HCT116 (cell line): ENCODE measurements around the gene LAMC3. TPM values are rescaled to one million over a fixed set of nuclear protein-coding genes. Genes with fewer than 3 reads are reported as not detected.

ENCODE experiments used
- ATAC-seq: fragments of 200-7000 bp; cut with Tn5 transposase; 2 replicates; pipeline ENCODE4 v1.9.1; 2020; ENCODE audit warnings: mild to moderate bottlenecking, moderate library complexity
- BruUV-seq: library from RNA; stranded (reverse); fragments of 400-500 nt; replicated peaks from 2 replicates; lab custom pipeline; 2021; lab: Mats Ljungman, UMichigan
- CTCF ChIA-PET: fragments of 300-600 bp; sonication (Branson Sonifier 250); formaldehyde crosslinking; loops from one replicate; lab custom pipeline; 2021; ENCODE audit warnings: antibody characterized with exemption; lab: Charles Lee
- POLR2A ChIA-PET: fragments of 300-600, 350-600 bp; sonication (Branson Sonifier 250); formaldehyde crosslinking; loops from one replicate; lab custom pipeline; 2021; ENCODE audit warnings: antibody characterized with exemption; lab: Charles Lee
- RAD21 ChIA-PET, 2 experiments: fragments of 300-600 bp; sonication (Branson Sonifier 250); formaldehyde crosslinking; loops; one replicate each; lab custom pipeline; 2023; ENCODE audit warnings: low total read pairs in 2 of 2; ENCODE audit not compliant: uncharacterized antibody in 2 of 2, unreplicated experiment in 2 of 2, low non-redundant PET in 1 of 2; lab: Charles Lee
- DNase-seq: peaks from one replicate; pipeline ENCODE4 v3.0.0-alpha.2; 2010; ENCODE audit warnings: low read depth, low spot score
- H2AFZ ChIP-seq: fragments of 200-600 bp; shearing (Covaris generic), sonication (generic); 2 replicates; pipeline ENCODE4 v1.6.1; 2017; ENCODE audit warnings: low read depth, mixed run types, mixed read lengths, antibody characterized with exemption, low read length; ENCODE audit not compliant: poor library complexity, severe bottlenecking
- H3K27ac ChIP-seq: 2 replicates; pipeline ENCODE4 v1.5.1; 2012; ENCODE audit warnings: low read depth, low read length
- H3K27me3 ChIP-seq: fragments of 200-600 bp; sonication (generic); 2 replicates; pipeline ENCODE4 v1.6.1; 2016; ENCODE audit warnings: mixed run types, low read length, mixed read lengths; ENCODE audit not compliant: insufficient read depth
- H3K36me3 ChIP-seq, 2 experiments: fragments of 200-500 bp in 1 of 2; fragments of 200-600 bp in 1 of 2; sonication (Bioruptor generic) in 1 of 2; sonication (generic) in 1 of 2; 2 replicates each; pipeline versions ENCODE4 v1.5.1 to v1.6.1; 2014 to 2016; ENCODE audit warnings: low read length in 2 of 2, inconsistent platforms in 1 of 2, mixed read lengths in 1 of 2, mixed run types in 1 of 2; ENCODE audit not compliant: insufficient read depth in 2 of 2, control insufficient read depth in 1 of 2
- H3K4me1 ChIP-seq, 2 experiments: fragments of 200-600 bp in 1 of 2; sonication (generic) in 1 of 2; 2 replicates each; pipeline versions ENCODE4 v1.5.1 to v1.6.1; 2012 to 2017; ENCODE audit warnings: low read length in 2 of 2, inconsistent platforms in 1 of 2, mild to moderate bottlenecking in 1 of 2, mixed read lengths in 1 of 2, mixed run types in 1 of 2, moderate library complexity in 1 of 2; ENCODE audit not compliant: insufficient read depth in 2 of 2, control insufficient read depth in 1 of 2
- H3K4me2 ChIP-seq: fragments of 200-600 bp; sonication (generic); 2 replicates; pipeline ENCODE4 v1.6.1; 2017; ENCODE audit warnings: mixed run types, low read length, mixed read lengths
- H3K4me3 ChIP-seq, 2 experiments: fragments of 200-600 bp in 1 of 2; sonication (generic) in 1 of 2; replicated peaks in 1 of 2; 2 replicates each; pipeline ENCODE4 v1.5.1; 2011 to 2016; ENCODE audit warnings: low read length in 2 of 2, control low read depth in 1 of 2, low read depth in 1 of 2, mild to moderate bottlenecking in 1 of 2, mixed read lengths in 1 of 2, mixed run types in 1 of 2
- H3K79me2 ChIP-seq: fragments of 200-600 bp; sonication (generic); 2 replicates; pipeline ENCODE4 v1.6.1; 2017; ENCODE audit warnings: mild to moderate bottlenecking, mixed run types, low read length, moderate library complexity, mixed read lengths; ENCODE audit not compliant: insufficient read depth
- H3K9ac ChIP-seq: fragments of 200-600 bp; sonication (generic); 2 replicates; pipeline ENCODE4 v1.6.1; 2016; ENCODE audit warnings: low read length, mixed read lengths
- H3K9me2 ChIP-seq: fragments of 200-600 bp; sonication (generic), shearing (Covaris generic); 2 replicates; pipeline ENCODE4 v1.6.1; 2017; ENCODE audit warnings: mixed run types, mild to moderate bottlenecking, moderate library complexity; ENCODE audit not compliant: insufficient read depth
- H3K9me3 ChIP-seq, 2 experiments: fragments of 200-500 bp in 1 of 2; fragments of 200-600 bp in 1 of 2; sonication (Bioruptor generic) in 1 of 2; sonication (generic) in 1 of 2; 2 replicates each; pipeline ENCODE4 v1.6.1; 2014 to 2017; ENCODE audit warnings: low read length in 2 of 2, mixed read lengths in 2 of 2, inconsistent platforms in 1 of 2, low read depth in 1 of 2, mild to moderate bottlenecking in 1 of 2, mixed run types in 1 of 2, moderate library complexity in 1 of 2; ENCODE audit not compliant: control insufficient read depth in 1 of 2, insufficient read depth in 1 of 2
- H4K20me1 ChIP-seq: fragments of 200-600 bp; sonication (generic), shearing (Covaris generic); 2 replicates; pipeline ENCODE4 v1.6.1; 2017; ENCODE audit warnings: mixed run types, mild to moderate bottlenecking, moderate library complexity; ENCODE audit not compliant: insufficient read depth
- ATF3 ChIP-seq: IDR thresholded peaks from 2 replicates; pipeline ENCODE4 v1.6.1; 2012
- CBX3 ChIP-seq: IDR thresholded peaks from 2 replicates; pipeline ENCODE4 v1.6.1; 2012; ENCODE audit warnings: low read depth
- CEBPB ChIP-seq: IDR thresholded peaks from 2 replicates; pipeline ENCODE4 v1.6.1; 2012; ENCODE audit warnings: low read depth
- EGR1 ChIP-seq: IDR thresholded peaks from 2 replicates; pipeline ENCODE4 v1.6.1; 2012; ENCODE audit warnings: low read depth
- ELF1 ChIP-seq: IDR thresholded peaks from 2 replicates; pipeline ENCODE4 v1.6.1; 2012; ENCODE audit warnings: low read depth, borderline replicate concordance
- EZH2 ChIP-seq: fragments of 200-600 bp; sonication (generic); IDR thresholded peaks from 2 replicates; pipeline ENCODE4 v1.6.1; 2017; ENCODE audit warnings: antibody characterized with exemption, mixed run types
- EZH2phosphoT487 ChIP-seq: fragments of 200-600 bp; IDR thresholded peaks from 2 replicates; pipeline ENCODE4 v1.6.1; 2018; ENCODE audit warnings: antibody characterized with exemption, borderline replicate concordance
- FOSL1 ChIP-seq: IDR thresholded peaks from 2 replicates; pipeline ENCODE4 v1.6.1; 2012; ENCODE audit warnings: low read depth
- MAX ChIP-seq: IDR thresholded peaks from 2 replicates; pipeline ENCODE4 v1.6.1; 2012
- POLR2A ChIP-seq: IDR thresholded peaks from 2 replicates; pipeline ENCODE4 v1.7.0; 2011; ENCODE audit warnings: borderline replicate concordance; ENCODE audit not compliant: insufficient read depth, insufficient read length; ENCODE audit errors: extremely low read depth
- RAD21 ChIP-seq: IDR thresholded peaks from 2 replicates; pipeline ENCODE4 v1.6.1; 2012; ENCODE audit warnings: low read depth, mild to moderate bottlenecking
- REST ChIP-seq: IDR thresholded peaks from 2 replicates; pipeline ENCODE4 v1.6.1; 2012; ENCODE audit warnings: low read depth
- SIN3A ChIP-seq: IDR thresholded peaks from 2 replicates; pipeline ENCODE4 v1.6.1; 2012; ENCODE audit warnings: low read depth
- SRF ChIP-seq: IDR thresholded peaks from 2 replicates; pipeline ENCODE4 v1.6.1; 2012; ENCODE audit warnings: low read depth
- TCF7L2 ChIP-seq: IDR thresholded peaks from 2 replicates; pipeline ENCODE4 v1.7.0; 2011; ENCODE audit warnings: borderline replicate concordance, inconsistent platforms; ENCODE audit not compliant: insufficient read depth, insufficient read length; ENCODE audit errors: extremely low read depth
- YY1 ChIP-seq: IDR thresholded peaks from 2 replicates; pipeline ENCODE4 v1.6.1; 2011; ENCODE audit warnings: low read length, low read depth, moderate library complexity, mild to moderate bottlenecking; ENCODE audit not compliant: insufficient replicate concordance; ENCODE audit errors: extremely low read depth
- ZNF274 ChIP-seq: fragments of 200-500 bp; sonication (Bioruptor generic); IDR thresholded peaks from 2 replicates; pipeline ENCODE4 v1.6.1; 2014; ENCODE audit warnings: mild to moderate bottlenecking, low read depth, low read length, inconsistent platforms
- intact Hi-C: fragments of 100-400 bp; cut with micrococcal nuclease; formaldehyde crosslinking; loops from 2 replicates; pipeline ENCODE4 v1.10.0; 2022
- total RNA-seq: library from RNA; stranded (reverse); gene quantifications from one replicate; pipeline ENCODE4 v1.2.1, GENCODE V29; 2021; ENCODE audit not compliant: unreplicated experiment

Gene LAMC3
- total RNA-seq, 1 experiment from 2014 or later = 7.7 TPM

GRCh38 chr9:131090025-131090787, 81.2 kb downstream of the LAMC3 start:
- intact Hi-C loops = no loop called here
- peaks cover 0 to 6% of the 10 kb centered on the region in 2 experiments; a peak in 1 of 4 replicates for H3K4me1 ChIP-seq
- POLR2A ChIA-PET = no interaction called here
- no peak overlapping the region for H3K9ac ChIP-seq
- H3K4me2 ChIP-seq = no peak overlapping the region
- H3K4me3 ChIP-seq = no peak overlapping the region
- no peak overlapping the region for H2AFZ ChIP-seq
- no peaks in the 10 kb centered on the region for H3K79me2 ChIP-seq
- no peaks in the 10 kb centered on the region for H3K9me2 ChIP-seq
- BruUV-seq = no TSS peak
- H4K20me1 ChIP-seq = no peaks in the 10 kb centered on the region
- DNase-seq (no peak), ATAC-seq (no peak)
- TF ChIP-seq FOSL1 (no peak), TCF7L2 (no peak), EGR1 (no peak), POLR2A (no peak), SIN3A (no peak), SRF (no peak), ZNF274 (no peak), MAX (no peak), CEBPB (no peak), ATF3 (no peak), RAD21 (no peak), EZH2 (no peak), YY1 (no peak), REST (no peak), CBX3 (no peak), EZH2phosphoT487 (no peak), ELF1 (no peak)
- no peaks in the 10 kb centered on the region for H3K9me3 ChIP-seq
- CTCF ChIA-PET = no interaction called here
- no peak overlapping the region for H3K27ac ChIP-seq
- RAD21 ChIA-PET = no interaction called here
- no peaks in the 10 kb centered on the region for H3K36me3 ChIP-seq
- no peaks in the 10 kb centered on the region for H3K27me3 ChIP-seq
